ENCODE measurements around the gene PWWP2B.

PWWP2B gene

DNA sequence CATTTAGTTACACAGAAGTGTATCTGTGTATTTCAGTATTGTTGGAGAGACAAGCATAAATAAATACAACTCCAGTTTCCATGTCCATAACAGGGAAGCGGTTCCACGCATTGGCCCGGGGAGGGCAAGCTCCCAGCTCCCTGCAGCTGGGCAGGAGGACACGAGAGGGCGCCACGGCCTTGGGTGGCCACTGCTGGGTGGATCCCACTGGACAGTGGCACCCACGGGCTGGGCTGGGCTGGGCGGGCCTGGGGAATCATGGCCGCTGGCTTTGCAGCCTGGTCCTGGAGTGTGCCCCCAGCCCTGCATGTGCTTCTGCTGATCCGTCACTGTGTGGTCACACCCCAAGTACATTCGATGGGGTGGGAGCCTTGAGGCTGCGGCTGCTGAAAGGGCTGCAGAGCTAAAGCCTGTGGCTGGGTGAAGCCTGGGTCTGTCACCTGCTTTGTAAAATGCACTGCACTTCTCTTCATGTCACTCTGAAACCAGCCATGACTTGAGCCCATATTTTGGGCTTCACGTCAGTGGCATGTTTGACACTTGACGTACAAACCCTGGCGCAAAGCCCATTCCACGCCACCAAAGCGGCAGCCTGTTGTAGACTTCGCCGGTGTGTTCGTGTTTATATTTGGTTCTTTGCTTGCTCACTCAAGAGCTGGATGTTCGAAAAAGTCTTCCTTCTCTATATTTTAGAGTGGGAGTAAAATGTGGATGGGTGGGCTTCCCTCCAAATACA is 37.5 kb upstream of the PWWP2B start:
- Mint-ChIP-seq H3K36me3 (peaks cover 2% of the 10 kb centered on the region), H3K9me3 (no peaks in the 10 kb centered on the region), H3K27me3 (no peaks in the 10 kb centered on the region), H3K4me1 (no peaks in the 10 kb centered on the region), H3K27ac (no peak overlapping the region), H3K4me3 (no peak overlapping the region)

DNA sequence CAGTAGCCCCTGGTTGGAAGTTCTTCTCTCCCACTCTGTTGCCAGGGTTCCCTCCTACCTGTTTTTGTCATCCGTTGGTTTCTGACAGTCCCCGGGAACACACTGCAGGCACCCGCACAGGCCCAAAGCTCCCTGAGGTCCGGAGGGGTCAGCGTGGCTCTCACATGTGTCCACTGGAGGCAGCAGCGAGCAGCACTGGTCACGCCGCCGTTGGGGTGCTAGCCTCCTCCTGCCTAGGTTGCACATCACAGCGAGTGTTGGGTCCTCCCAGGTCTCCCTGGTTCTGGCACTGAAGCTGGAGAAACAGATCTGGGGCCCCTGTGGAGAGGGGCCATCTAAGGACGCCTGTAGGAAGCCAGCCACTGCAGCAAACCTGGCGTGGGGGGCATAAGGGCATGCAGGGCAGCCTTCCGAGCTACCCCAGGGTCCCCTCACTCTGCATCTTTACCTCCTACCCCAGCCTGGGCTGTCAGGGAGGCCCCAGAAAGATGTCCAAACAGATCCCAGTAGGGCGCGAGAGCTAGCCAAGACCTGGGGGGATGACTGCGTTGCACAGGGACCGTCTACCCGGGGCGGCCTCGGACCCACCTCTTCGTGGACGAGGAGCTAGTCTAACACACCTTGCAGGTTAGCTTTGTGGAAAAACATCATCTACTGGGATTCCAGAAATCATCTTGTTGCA is 36.1 kb upstream of the PWWP2B start:
- Mint-ChIP-seq H3K36me3 (peaks cover 1% of the 10 kb centered on the region), H3K27ac (no peak overlapping the region), H3K4me3 (no peak overlapping the region), H3K4me1 (no peaks in the 10 kb centered on the region), H3K9me3 (no peaks in the 10 kb centered on the region), H3K27me3 (no peaks in the 10 kb centered on the region)

GRCh38 chr10:132361581-132362101 is 35.4 kb upstream of the PWWP2B start:
- H3K27ac Mint-ChIP-seq = no peak overlapping the region
- H3K36me3 Mint-ChIP-seq = no peaks in the 10 kb centered on the region
- H3K9me3 Mint-ChIP-seq = no peaks in the 10 kb centered on the region
- no peaks in the 10 kb centered on the region for H3K27me3 Mint-ChIP-seq
- no peak overlapping the region for H3K4me3 Mint-ChIP-seq
- H3K4me1 Mint-ChIP-seq = no peaks in the 10 kb centered on the region

DNA sequence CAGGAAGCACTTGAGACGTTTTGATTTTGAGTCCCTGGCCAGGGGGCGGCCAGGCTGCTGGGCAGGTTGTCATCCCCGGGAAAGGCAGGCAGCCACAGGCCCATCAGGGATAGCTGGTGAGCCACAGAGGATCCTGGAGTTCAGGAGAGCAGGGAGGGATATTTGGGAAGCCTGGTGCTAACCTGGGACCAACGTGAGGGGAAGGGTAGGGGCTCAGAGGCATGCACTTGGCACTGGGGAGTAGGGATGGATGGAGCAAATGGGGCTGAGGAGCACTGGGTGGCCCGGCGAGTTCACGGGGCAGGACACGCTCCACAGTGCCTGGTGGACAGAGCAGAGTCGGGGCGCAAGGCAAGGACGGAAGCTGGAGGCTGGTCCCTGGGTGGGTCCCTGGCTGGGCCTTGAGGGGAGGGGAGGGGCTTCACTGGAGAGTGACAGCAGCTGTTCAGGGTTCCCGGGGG is 34.8 kb upstream of the PWWP2B start:
- Mint-ChIP-seq H3K27me3 (no peaks in the 10 kb centered on the region), H3K4me3 (no peak overlapping the region), H3K4me1 (no peaks in the 10 kb centered on the region)

GRCh38 chr10:132363376-132363775 is 33.6 kb upstream of the PWWP2B start:
- H3K9me3 Mint-ChIP-seq = no peaks in the 10 kb centered on the region
- H3K4me3 Mint-ChIP-seq = no peak overlapping the region
- H3K27ac Mint-ChIP-seq = no peak overlapping the region
- H3K4me1 Mint-ChIP-seq = no peaks in the 10 kb centered on the region
- H3K27me3 Mint-ChIP-seq = no peaks in the 10 kb centered on the region
- peaks cover 9% of the 10 kb centered on the region for H3K36me3 Mint-ChIP-seq

More for the DNA sequence above, 34.8 kb upstream of the PWWP2B start:
- no peaks in the 10 kb centered on the region for H3K9me3 Mint-ChIP-seq
- H3K36me3 Mint-ChIP-seq = peaks cover 4% of the 10 kb centered on the region
- peak overlapping the region; percentile 35 for H3K27ac Mint-ChIP-seq

GRCh38 chr10:132363921-132364593 is 32.9 kb upstream of the PWWP2B start:
- H3K4me1 Mint-ChIP-seq = no peaks in the 10 kb centered on the region
- H3K9me3 Mint-ChIP-seq = no peaks in the 10 kb centered on the region
- H3K36me3 Mint-ChIP-seq = peaks cover 9% of the 10 kb centered on the region
- no peak overlapping the region for H3K4me3 Mint-ChIP-seq
- H3K27ac Mint-ChIP-seq = peak overlapping the region; percentile 41
- no peaks in the 10 kb centered on the region for H3K27me3 Mint-ChIP-seq

DNA sequence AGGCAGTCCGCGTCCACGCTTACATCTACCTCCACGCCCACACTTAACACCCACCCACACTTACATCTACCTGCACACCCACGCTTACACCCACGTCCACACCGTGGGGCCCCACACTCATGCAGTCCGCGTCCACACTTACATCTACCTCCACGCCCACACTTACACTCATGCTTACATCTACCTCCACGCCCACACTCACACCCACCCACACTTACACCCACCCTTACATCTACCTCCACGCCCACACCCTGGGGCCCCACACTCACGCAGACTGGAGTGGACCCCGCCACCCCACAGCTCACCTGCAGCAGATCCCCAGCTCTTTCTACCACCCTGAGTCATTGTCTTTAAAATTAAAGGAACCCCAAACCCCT is 32.4 kb upstream of the PWWP2B start:
- Mint-ChIP-seq H3K4me1 (no peaks in the 10 kb centered on the region), H3K36me3 (peaks cover 9% of the 10 kb centered on the region), H3K4me3 (no peak overlapping the region), H3K27me3 (no peaks in the 10 kb centered on the region), H3K9me3 (no peaks in the 10 kb centered on the region), H3K27ac (peak overlapping the region; percentile 41)

DNA sequence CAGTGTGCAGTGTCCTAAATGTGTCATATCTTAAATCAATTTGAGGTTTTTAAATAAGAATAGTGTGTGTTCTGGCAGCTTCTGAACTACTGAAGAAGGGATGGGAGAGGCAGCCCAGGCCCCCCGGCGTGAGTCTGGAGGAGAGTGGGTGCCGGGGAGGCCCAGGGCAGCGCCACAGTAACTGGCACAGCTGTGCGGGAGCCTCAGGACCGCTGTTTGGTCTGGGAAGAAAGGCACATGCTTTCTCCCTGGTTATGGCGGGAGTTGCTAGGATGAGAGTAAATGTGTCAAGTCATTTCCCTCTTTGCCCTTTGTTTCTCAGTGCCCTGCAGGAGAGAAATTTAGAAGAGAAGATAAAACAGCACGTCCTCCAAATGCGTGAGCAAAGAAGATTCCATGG is 31.9 kb upstream of the PWWP2B start:
- Mint-ChIP-seq H3K27me3 (no peaks in the 10 kb centered on the region), H3K4me1 (no peaks in the 10 kb centered on the region), H3K27ac (peak overlapping the region; percentile 41), H3K36me3 (peaks cover 9% of the 10 kb centered on the region), H3K9me3 (no peaks in the 10 kb centered on the region), H3K4me3 (no peak overlapping the region)

DNA sequence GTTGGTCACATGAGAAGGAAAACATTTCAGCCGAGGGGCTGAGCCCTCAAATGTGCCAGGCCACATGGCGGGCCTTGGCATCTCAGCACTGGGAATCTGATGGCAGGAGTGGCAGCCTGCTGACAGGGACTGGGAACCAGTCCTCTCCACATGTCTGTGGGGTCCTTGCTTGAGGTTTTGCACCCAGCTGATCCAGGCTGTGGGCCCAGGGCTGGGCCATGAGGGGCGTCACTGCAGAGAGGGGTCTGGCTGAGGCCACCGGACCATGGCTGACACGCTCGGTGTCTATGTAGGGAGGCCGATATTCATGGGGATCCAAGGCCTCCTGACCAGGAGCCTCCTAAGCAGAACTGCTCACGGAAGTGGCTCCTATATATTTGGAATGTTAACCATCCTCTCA is 31.0 kb upstream of the PWWP2B start:
- no peak overlapping the region for H3K4me3 Mint-ChIP-seq
- H3K36me3 Mint-ChIP-seq = peaks cover 9% of the 10 kb centered on the region

GRCh38 chr10:132366499-132366898 is 30.5 kb upstream of the PWWP2B start:
- no peaks in the 10 kb centered on the region for H3K27me3 Mint-ChIP-seq
- H3K36me3 Mint-ChIP-seq = peaks cover 9% of the 10 kb centered on the region
- H3K4me1 Mint-ChIP-seq = no peaks in the 10 kb centered on the region
- H3K27ac Mint-ChIP-seq = no peak overlapping the region
- no peaks in the 10 kb centered on the region for H3K9me3 Mint-ChIP-seq
- no peak overlapping the region for H3K4me3 Mint-ChIP-seq

More for the DNA sequence above, 31.0 kb upstream of the PWWP2B start:
- no peak overlapping the region for H3K27ac Mint-ChIP-seq
- H3K27me3 Mint-ChIP-seq = no peaks in the 10 kb centered on the region
- H3K4me1 Mint-ChIP-seq = no peaks in the 10 kb centered on the region
- H3K9me3 Mint-ChIP-seq = no peaks in the 10 kb centered on the region

DNA sequence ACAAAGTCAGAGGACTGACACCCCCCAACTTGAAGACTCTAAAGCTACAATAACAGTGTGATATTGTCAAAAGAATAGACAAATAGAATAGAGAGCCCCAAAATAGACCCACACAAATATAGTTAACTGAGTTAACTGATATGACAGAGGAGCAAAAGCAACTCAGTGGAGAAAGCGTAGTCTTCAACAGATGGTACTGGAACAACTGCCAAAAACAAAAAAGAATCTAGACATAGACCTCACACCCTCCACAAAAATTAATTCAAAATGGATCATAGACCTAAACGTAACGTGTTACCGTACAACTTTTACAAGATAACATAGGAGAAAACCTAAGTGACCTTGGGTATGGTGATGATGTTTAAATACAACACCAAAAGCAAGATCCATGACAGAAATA is 28.6 kb upstream of the PWWP2B start:
- H3K36me3 Mint-ChIP-seq = peaks cover 9% of the 10 kb centered on the region
- H3K4me1 Mint-ChIP-seq = peaks cover 5% of the 10 kb centered on the region
- no peak overlapping the region for H3K4me3 Mint-ChIP-seq
- no peak overlapping the region for H3K27ac Mint-ChIP-seq
- H3K9me3 Mint-ChIP-seq = no peaks in the 10 kb centered on the region
- H3K27me3 Mint-ChIP-seq = no peaks in the 10 kb centered on the region

DNA sequence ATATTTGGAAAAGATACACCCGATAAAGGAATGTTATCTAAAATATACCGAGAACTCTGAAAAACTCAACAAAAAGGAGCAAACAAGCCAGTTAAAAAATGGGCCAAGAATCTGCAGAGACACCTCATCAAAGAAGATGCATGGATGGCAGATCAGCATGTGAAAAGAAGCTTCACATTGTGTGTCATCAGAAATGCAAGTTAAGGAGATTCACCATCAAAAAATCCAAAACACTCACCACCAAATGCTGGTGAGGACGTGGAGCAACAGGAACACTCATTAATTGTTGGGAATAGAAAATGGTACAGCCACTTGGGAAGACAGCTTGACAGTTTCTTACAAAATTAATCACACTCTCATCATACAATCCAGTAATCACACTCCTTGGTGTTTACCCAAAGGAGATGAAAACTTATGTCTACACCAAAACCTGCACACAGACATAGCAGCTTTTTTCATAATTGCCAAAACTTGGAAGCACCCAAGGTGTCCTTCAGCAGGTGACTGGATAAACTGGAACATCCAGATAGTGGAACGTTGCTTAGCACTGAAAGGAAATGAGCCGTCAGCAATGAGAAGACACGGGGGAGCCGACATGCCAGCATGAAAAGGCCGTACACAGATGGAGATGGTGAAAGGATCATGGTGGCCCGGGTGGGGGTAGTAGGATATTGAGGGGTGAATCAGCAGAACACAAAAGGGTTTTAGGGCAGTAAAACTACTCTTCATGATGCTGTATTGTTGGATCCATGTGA is 27.9 kb upstream of the PWWP2B start:
- Mint-ChIP-seq H3K27me3 (no peaks in the 10 kb centered on the region), H3K36me3 (peaks cover 9% of the 10 kb centered on the region), H3K9me3 (no peaks in the 10 kb centered on the region), H3K27ac (no peak overlapping the region), H3K4me1 (peaks cover 5% of the 10 kb centered on the region), H3K4me3 (no peak overlapping the region)

DNA sequence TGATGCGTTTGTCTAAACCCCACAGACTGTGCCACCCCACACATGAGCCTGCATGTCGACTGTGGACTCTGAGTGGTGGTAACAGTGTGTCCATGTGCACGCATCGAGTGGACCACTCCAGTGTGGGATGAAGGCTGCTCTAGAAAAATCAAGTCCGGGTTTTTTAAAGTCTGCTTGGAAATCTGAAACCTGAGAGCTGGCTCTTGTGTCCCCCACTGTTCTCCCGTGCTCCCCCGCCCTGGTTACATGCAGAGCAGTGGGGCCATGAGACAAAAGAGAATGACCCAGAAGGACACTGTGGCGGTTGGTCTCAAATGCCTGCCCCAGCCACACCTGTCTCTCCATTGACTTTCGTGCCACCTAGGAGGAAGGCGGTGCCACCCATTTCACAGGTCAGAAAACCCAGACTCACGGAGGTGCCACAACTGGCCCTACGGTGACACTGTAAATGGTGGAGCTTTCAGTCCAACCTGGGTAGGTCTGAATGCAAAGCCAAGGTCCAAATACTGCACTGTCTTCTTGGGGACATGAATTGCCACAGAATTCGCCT is 27.3 kb upstream of the PWWP2B start:
- no peak overlapping the region for H3K27ac Mint-ChIP-seq
- H3K36me3 Mint-ChIP-seq = peaks cover 9% of the 10 kb centered on the region
- no peaks in the 10 kb centered on the region for H3K9me3 Mint-ChIP-seq
- H3K27me3 Mint-ChIP-seq = no peaks in the 10 kb centered on the region
- peaks cover 5% of the 10 kb centered on the region for H3K4me1 Mint-ChIP-seq
- no peak overlapping the region for H3K4me3 Mint-ChIP-seq

DNA sequence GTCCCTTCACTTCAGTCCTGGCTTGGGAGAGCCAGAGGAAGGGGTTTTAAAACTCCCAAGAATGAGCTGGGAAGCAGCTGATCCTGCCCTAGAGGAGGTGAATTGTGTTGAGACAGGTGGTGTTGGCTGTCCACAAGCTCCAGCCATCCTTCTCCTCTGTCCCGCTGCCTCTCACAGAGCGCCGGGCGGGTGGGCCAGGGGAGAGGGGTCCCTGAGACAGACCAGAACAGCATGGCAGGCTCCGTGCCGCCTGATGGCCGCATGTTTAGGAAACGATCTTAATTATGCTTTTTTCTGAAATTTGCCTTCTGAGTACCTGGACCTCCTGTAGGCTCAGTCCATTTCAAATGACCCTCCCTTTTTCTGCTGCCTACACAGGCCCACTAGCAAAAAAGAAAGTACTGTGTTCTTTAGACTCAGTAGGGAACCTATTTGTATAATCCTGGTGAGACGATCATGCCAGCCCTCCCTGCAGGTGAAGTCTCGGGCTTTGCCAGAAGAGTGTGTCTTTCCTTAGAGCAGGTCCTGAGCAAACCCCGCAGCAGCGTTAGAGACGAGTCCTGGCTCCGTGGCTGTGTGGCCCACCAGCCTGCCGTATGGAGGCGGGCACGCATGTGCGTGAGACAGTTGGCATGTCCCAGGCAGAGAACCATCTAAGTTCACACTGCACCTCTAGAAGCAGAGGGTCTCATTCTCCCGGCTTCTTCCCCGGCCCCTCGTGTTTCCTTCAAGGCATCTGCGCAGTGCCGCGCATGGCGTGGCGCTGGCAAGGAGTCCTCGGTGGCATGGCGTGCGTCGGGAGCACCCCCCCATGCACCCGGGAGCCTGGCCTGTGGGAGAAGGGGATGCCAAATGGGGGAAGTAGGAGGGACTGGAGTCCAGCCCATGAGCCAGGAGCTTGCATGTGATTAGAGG is 26.3 kb upstream of the PWWP2B start:
- Mint-ChIP-seq H3K36me3 (peaks cover 9% of the 10 kb centered on the region), H3K27me3 (no peaks in the 10 kb centered on the region), H3K4me1 (peaks cover 5% of the 10 kb centered on the region), H3K4me3 (no peak overlapping the region), H3K27ac (no peak overlapping the region), H3K9me3 (no peaks in the 10 kb centered on the region)
